CD14-positive monocyte (primary cell): ENCODE measurements around the gene DMAC2. TPM values are rescaled to one million over a fixed set of nuclear protein-coding genes. Genes with fewer than 3 reads are reported as not detected.

Experiments used
- DNase-seq, 3 donors: peaks; one replicate each; pipeline ENCODE4 v3.0.0-alpha.2; 2011 to 2022
- H2AFZ ChIP-seq: 2 replicates; pipeline ENCODE4 v1.6.0; 2012; ENCODE audit warnings: mild to moderate bottlenecking, low read depth, low read length, inconsistent platforms; ENCODE audit not compliant: insufficient read depth, poor library complexity, severe bottlenecking
- H3K27ac ChIP-seq, 2 donors: 1 replicate in 1 of 2; 2 replicates in 1 of 2; pipeline ENCODE4 v1.5.1; 2012 to 2013; ENCODE audit warnings: low read length in 2 of 2, control low read depth in 1 of 2, inconsistent platforms in 1 of 2, low read depth in 1 of 2, mild to moderate bottlenecking in 1 of 2
- H3K27me3 ChIP-seq, 2 donors: one replicate each; pipeline versions ENCODE4 v1.6.0 to v1.6.1; 2011 to 2013; ENCODE audit warnings: low read length in 2 of 2; ENCODE audit not compliant: control insufficient read depth in 2 of 2, insufficient read depth in 2 of 2
- H3K36me3 ChIP-seq, 2 donors: replicated peaks in 1 of 2; 1 replicate in 1 of 2; 2 replicates in 1 of 2; pipeline versions ENCODE4 v1.5.1 to v1.6.1; 2012 to 2013; ENCODE audit warnings: low read length in 2 of 2, control low read depth in 1 of 2, inconsistent platforms in 1 of 2, mild to moderate bottlenecking in 1 of 2; ENCODE audit not compliant: insufficient read depth in 2 of 2, control insufficient read depth in 1 of 2
- H3K4me1 ChIP-seq, 2 donors: 1 replicate in 1 of 2; 2 replicates in 1 of 2; pipeline versions ENCODE4 v1.5.1 to v1.6.1; 2012 to 2013; ENCODE audit warnings: low read length in 2 of 2, control low read depth in 1 of 2, inconsistent platforms in 1 of 2, mild to moderate bottlenecking in 1 of 2, moderate library complexity in 1 of 2; ENCODE audit not compliant: insufficient read depth in 2 of 2, control insufficient read depth in 1 of 2
- H3K4me2 ChIP-seq: replicated peaks from 2 replicates; pipeline ENCODE3; 2012; ENCODE audit warnings: low read length, moderate library complexity, mild to moderate bottlenecking; ENCODE audit not compliant: poor library complexity, severe bottlenecking; ENCODE audit errors: extremely low read depth
- H3K4me3 ChIP-seq, 3 experiments: fragments of 200-600 bp in 1 of 3; sonication (generic) in 1 of 3; replicated peaks in 1 of 3; 1 replicate in 2 of 3; 2 replicates in 1 of 3; pipeline ENCODE4 v1.5.1; 2011 to 2013; ENCODE audit warnings: low read length in 3 of 3, mild to moderate bottlenecking in 3 of 3, control low read depth in 2 of 3, low read depth in 2 of 3, inconsistent platforms in 1 of 3, moderate library complexity in 1 of 3
- H3K79me2 ChIP-seq: 2 replicates; pipeline ENCODE4 v1.6.0; 2012; ENCODE audit warnings: mild to moderate bottlenecking, control low read depth, inconsistent platforms, low read length, moderate library complexity; ENCODE audit not compliant: insufficient read depth
- H3K9ac ChIP-seq: 2 replicates; pipeline ENCODE4 v1.6.0; 2017; ENCODE audit warnings: low read length, mild to moderate bottlenecking; ENCODE audit not compliant: insufficient read depth, poor library complexity, severe bottlenecking
- H3K9me3 ChIP-seq, 2 donors: replicated peaks in 1 of 2; 1 replicate in 1 of 2; 2 replicates in 1 of 2; pipeline versions ENCODE4 v1.5.1 to v1.6.1; 2012 to 2013; ENCODE audit warnings: low read length in 2 of 2, control low read depth in 1 of 2; ENCODE audit not compliant: control insufficient read depth in 1 of 2, insufficient read depth in 1 of 2
- H4K20me1 ChIP-seq: 2 replicates; pipeline ENCODE4 v1.6.0; 2012; ENCODE audit warnings: mild to moderate bottlenecking, low read length, control low read depth, moderate library complexity; ENCODE audit not compliant: insufficient read depth
- H3K27ac Mint-ChIP-seq, 7 donors: one replicate each; pipeline ENCODE4 v1.8.0; 2020; ENCODE audit warnings: mild to moderate bottlenecking in 7 of 7, mixed read lengths in 7 of 7, moderate library complexity in 6 of 7, inconsistent platforms in 2 of 7
- H3K27me3 Mint-ChIP-seq, 3 donors: one replicate each; pipeline ENCODE4 v1.8.0; 2021 to 2022; ENCODE audit warnings: low read depth in 3 of 3, mild to moderate bottlenecking in 3 of 3, mixed read lengths in 3 of 3, moderate library complexity in 3 of 3, inconsistent platforms in 1 of 3
- H3K36me3 Mint-ChIP-seq, 2 donors: one replicate each; pipeline ENCODE4 v1.8.0; 2020; ENCODE audit warnings: mixed read lengths in 2 of 2, inconsistent platforms in 1 of 2, mild to moderate bottlenecking in 1 of 2
- H3K4me1 Mint-ChIP-seq: one replicate; pipeline ENCODE4 v1.8.0; 2020; ENCODE audit warnings: mild to moderate bottlenecking, mixed read lengths
- H3K4me3 Mint-ChIP-seq, 2 donors: one replicate each; pipeline ENCODE4 v1.8.0; 2020; ENCODE audit warnings: mild to moderate bottlenecking in 2 of 2, mixed read lengths in 2 of 2, moderate library complexity in 1 of 2
- H3K9me3 Mint-ChIP-seq, 7 donors: one replicate each; pipeline ENCODE4 v1.8.0; 2020 to 2022; ENCODE audit warnings: mixed read lengths in 7 of 7, mild to moderate bottlenecking in 6 of 7, moderate library complexity in 6 of 7, inconsistent platforms in 2 of 7
- CTCF ChIP-seq: fragments of 200-600 bp; IDR thresholded peaks from one replicate; pipeline ENCODE4 v1.8.0; 2022; ENCODE audit warnings: antibody characterized with exemption, mild to moderate bottlenecking
- WGBS: methylation state at CpG from one replicate; pipeline ENCODE4 v1.1.5; 2013; ENCODE audit warnings: missing lambda C conversion rate; ENCODE audit not compliant: insufficient coverage; 5-methylcytosine and 5-hydroxymethylcytosine counted together
- intact Hi-C, 2 donors: fragments of 100-400 bp; cut with micrococcal nuclease; formaldehyde crosslinking; loops; one replicate each; pipeline versions ENCODE4 v1.15.0 to v1.15.1; 2023
- polyA plus RNA-seq, 3 donors: library from polyadenylated mRNA; depleted of rRNA in 1 of 3; unstranded in 2 of 3; stranded (reverse) in 1 of 3; fragments of 300-500 nt in 2 of 3; fragments of >200 nt in 1 of 3; fragmentation: Illumina TruSeq in 2 of 3; gene quantifications; 1 replicate in 2 of 3; 2 replicates in 1 of 3; pipeline ENCODE4 v1.2.3, GENCODE V29; 2012 to 2021

DMAC2 gene
- polyA plus RNA-seq, 3 donors, result 33.2 to 48.0 (median 43.8) TPM

GRCh38 chr19:41456342-41456918, 16.7 kb upstream of the DMAC2 start:
- H3K36me3 Mint-ChIP-seq, result no peaks in the 10 kb centered on the region
- Histone ChIP-seq H3K9me3 (no peaks in the 10 kb centered on the region), H3K4me2 (no peak overlapping the region), H3K27me3 (peaks cover 18 to 28% of the 10 kb centered on the region in 2 donors), H3K36me3 (no peaks in the 10 kb centered on the region), H4K20me1 (no peaks in the 10 kb centered on the region), H3K4me3 (no peak overlapping the region), H2AFZ (no peak overlapping the region), H3K79me2 (no peaks in the 10 kb centered on the region), H3K9ac (no peak overlapping the region), H3K4me1 (no peaks in the 10 kb centered on the region), H3K27ac (no peak overlapping the region)
- H3K9me3 Mint-ChIP-seq, result peaks cover 0 to 2% (median 0%) of the 10 kb centered on the region in 7 donors
- TF ChIP-seq CTCF, result no peak
- no peaks in the 10 kb centered on the region for H3K4me1 Mint-ChIP-seq
- H3K27ac Mint-ChIP-seq, result no peak overlapping the region
- 20% methylated on average over 1 of the region's 7 CpGs for WGBS
- intact Hi-C loops, result no loop called here
- H3K4me3 Mint-ChIP-seq, result peak overlapping the region in 1 of 2 donors; percentile 51
- peaks cover 23 to 40% (median 29%) of the 10 kb centered on the region in 3 donors for H3K27me3 Mint-ChIP-seq
- no peak for DNase-seq

GRCh38 chr19:41455936-41456335, 16.2 kb upstream of the DMAC2 start:
- H3K27ac Mint-ChIP-seq, result no peak overlapping the region
- WGBS, result 70% methylated on average over 1 of the region's 2 CpGs
- no peaks in the 10 kb centered on the region for H3K79me2 ChIP-seq

More at GRCh38 chr19:41455936-41456335, 16.2 kb upstream of the DMAC2 start:
- Histone ChIP-seq H3K27me3 (peaks cover 17 to 25% of the 10 kb centered on the region in 2 donors), H3K9ac (no peak overlapping the region), H3K27ac (no peak overlapping the region), H3K36me3 (no peaks in the 10 kb centered on the region), H3K4me2 (no peak overlapping the region), H3K9me3 (no peaks in the 10 kb centered on the region), H3K4me3 (no peak overlapping the region), H4K20me1 (no peaks in the 10 kb centered on the region), H3K4me1 (no peaks in the 10 kb centered on the region), H2AFZ (no peak overlapping the region)
- no peaks in the 10 kb centered on the region for H3K36me3 Mint-ChIP-seq
- H3K4me1 Mint-ChIP-seq, result no peaks in the 10 kb centered on the region
- peaks cover 23 to 42% (median 29%) of the 10 kb centered on the region in 3 donors for H3K27me3 Mint-ChIP-seq
- intact Hi-C loops, result no loop called here
- H3K9me3 Mint-ChIP-seq, result peaks cover 0 to 2% (median 0%) of the 10 kb centered on the region in 7 donors
- TF ChIP-seq CTCF, result no peak
- DNase-seq, result no peak
- H3K4me3 Mint-ChIP-seq, result peak overlapping the region in 1 of 2 donors; percentile 26
